Keratinocyte (primary cell): ENCODE measurements around the gene KICS2. TPM values are rescaled to one million over a fixed set of nuclear protein-coding genes. Genes with fewer than 3 reads are reported as not detected.
"Not testable (repeated sequence)": the region's sequence is repeated elsewhere in the genome, so short reads cannot be mapped to it uniquely, and the experiment has no call there.

Experiments used
- DNase-seq: peaks from one replicate; pipeline ENCODE4 v3.0.0-alpha.2; 2011; ENCODE audit warnings: low read depth, missing footprints, low spot score
- FAIRE-seq: peaks from 2 replicates; lab custom pipeline; 2011; peaks lifted over from hg19 to GRCh38; lab: Jason Lieb, UNC
- H2AFZ ChIP-seq: 2 replicates; pipeline ENCODE4 v1.6.0; 2012; ENCODE audit warnings: low read length, control low read depth, inconsistent platforms; ENCODE audit not compliant: control insufficient read depth
- H3K27ac ChIP-seq: 2 replicates; pipeline ENCODE4 v1.5.1; 2011; ENCODE audit warnings: low read length; ENCODE audit not compliant: control insufficient read depth, insufficient read depth
- H3K27me3 ChIP-seq: 3 replicates; pipeline ENCODE4 v1.6.0; 2011; ENCODE audit warnings: low read length; ENCODE audit not compliant: control insufficient read depth, insufficient read depth; ENCODE audit errors: extremely low read depth
- H3K36me3 ChIP-seq, 2 experiments: 2 replicates in 1 of 2; 3 replicates in 1 of 2; pipeline ENCODE4 v1.5.1; 2011; ENCODE audit warnings: low read length in 2 of 2, mild to moderate bottlenecking in 1 of 2; ENCODE audit not compliant: control insufficient read depth in 2 of 2, insufficient read depth in 2 of 2; ENCODE audit errors: extremely low read depth in 1 of 2
- H3K4me1 ChIP-seq: 3 replicates; pipeline ENCODE4 v1.5.1; 2011; ENCODE audit warnings: low read length; ENCODE audit not compliant: control insufficient read depth, insufficient read depth; ENCODE audit errors: extremely low read depth
- H3K4me2 ChIP-seq: 3 replicates; pipeline ENCODE4 v1.6.0; 2011; ENCODE audit warnings: low read depth, low read length; ENCODE audit not compliant: control insufficient read depth, insufficient read depth; ENCODE audit errors: extremely low read depth
- H3K4me3 ChIP-seq, 3 experiments: fragments of 200-600 bp in 1 of 3; sonication (generic) in 1 of 3; 2 replicates in 2 of 3; 3 replicates in 1 of 3; pipeline ENCODE4 v1.5.1; 2011 to 2016; ENCODE audit warnings: low read length in 3 of 3, mild to moderate bottlenecking in 3 of 3, control low read depth in 2 of 3, inconsistent platforms in 1 of 3, low read depth in 1 of 3, mixed read lengths in 1 of 3, mixed run types in 1 of 3, moderate library complexity in 1 of 3; ENCODE audit not compliant: control insufficient read depth in 2 of 3, insufficient read depth in 2 of 3; ENCODE audit errors: extremely low read depth in 1 of 3
- H3K79me2 ChIP-seq: 2 replicates; pipeline ENCODE4 v1.6.0; 2012; ENCODE audit warnings: low read length; ENCODE audit not compliant: control insufficient read depth, insufficient read depth
- H3K9ac ChIP-seq: 3 replicates; pipeline ENCODE4 v1.6.0; 2011; ENCODE audit warnings: low read length; ENCODE audit not compliant: control insufficient read depth, insufficient read depth; ENCODE audit errors: extremely low read depth
- H3K9me1 ChIP-seq: 3 replicates; pipeline ENCODE4 v1.6.0; 2011; ENCODE audit warnings: low read length; ENCODE audit not compliant: control insufficient read depth, insufficient read depth; ENCODE audit errors: extremely low read depth
- H3K9me3 ChIP-seq: 2 replicates; pipeline ENCODE4 v1.5.1; 2012; ENCODE audit warnings: low read depth, low read length; ENCODE audit not compliant: control insufficient read depth
- H4K20me1 ChIP-seq: 3 replicates; pipeline ENCODE4 v1.6.0; 2011; ENCODE audit warnings: low read length; ENCODE audit not compliant: control insufficient read depth, insufficient read depth; ENCODE audit errors: extremely low read depth
- EZH2 ChIP-seq: IDR thresholded peaks from one replicate; pipeline ENCODE4 v1.6.1; 2012; ENCODE audit warnings: inconsistent platforms, mild to moderate bottlenecking, low read length, moderate library complexity
- dilution Hi-C: fragments of 300-500 bp; cut with MboI; formaldehyde crosslinking; loops from one replicate; pipeline ENCODE4 v1.7.0; 2020; ENCODE audit warnings: low sequenced_read_pairs; ENCODE audit not compliant: extremely low pct_ligation_motif_present
- polyA plus RNA-seq, 5 experiments: library from polyadenylated mRNA; depleted of rRNA in 3 of 5; stranded (reverse) in 3 of 5; stranded (forward) in 1 of 5; unstranded in 1 of 5; fragments of >200 nt; gene quantifications; 1 replicate in 1 of 5; 2 replicates in 3 of 5; 3 replicates in 1 of 5; pipeline versions ENCODE4 v1.2.1 to v1.2.3, GENCODE V29; 2011 to 2012; ENCODE audit warnings: missing spikeins in 2 of 5, low read depth in 1 of 5, low replicate concordance in 1 of 5
- TF ChIP-seq, protein P1 (sequence below), 3 experiments: IDR thresholded peaks in 1 of 3; conservative IDR thresholded peaks in 1 of 3; optimal IDR thresholded peaks in 1 of 3; 2 replicates in 2 of 3; 3 replicates in 1 of 3; pipeline versions ENCODE3 to v1.5.1; 2011; ENCODE audit warnings: low read length in 3 of 3, mild to moderate bottlenecking in 3 of 3, moderate library complexity in 2 of 3, control low read depth in 1 of 3, inconsistent platforms in 1 of 3; ENCODE audit not compliant: insufficient read depth in 2 of 3; ENCODE audit errors: extremely low read depth in 1 of 3

The KICS2 gene
- polyA plus RNA-seq, 1 donor (not counting 4 experiments of a cell fraction or from before 2014, with no cell fraction given) = 6.2 TPM

DNA sequence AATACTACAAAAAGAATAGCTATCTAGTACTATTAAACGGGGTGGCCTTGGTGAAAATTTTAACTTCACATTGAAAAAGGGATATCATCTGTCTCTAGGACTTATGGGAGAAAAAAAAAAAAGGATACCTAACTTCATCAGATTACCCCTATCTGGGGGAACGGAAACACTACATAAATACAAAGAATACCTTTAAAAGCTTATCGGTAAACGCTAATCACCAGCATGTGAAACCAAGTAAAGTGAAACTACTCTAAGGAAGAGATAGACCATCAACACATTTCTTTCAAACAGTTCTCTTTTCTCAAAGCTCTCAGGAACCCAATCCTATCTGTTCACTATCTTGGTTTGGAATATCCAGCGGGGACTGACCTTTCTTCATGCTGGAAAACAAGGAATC, 3.5 kb downstream of the KICS2 start:
- no peak for TF ChIP-seq EZH2
- TF ChIP-seq, protein P1, sequence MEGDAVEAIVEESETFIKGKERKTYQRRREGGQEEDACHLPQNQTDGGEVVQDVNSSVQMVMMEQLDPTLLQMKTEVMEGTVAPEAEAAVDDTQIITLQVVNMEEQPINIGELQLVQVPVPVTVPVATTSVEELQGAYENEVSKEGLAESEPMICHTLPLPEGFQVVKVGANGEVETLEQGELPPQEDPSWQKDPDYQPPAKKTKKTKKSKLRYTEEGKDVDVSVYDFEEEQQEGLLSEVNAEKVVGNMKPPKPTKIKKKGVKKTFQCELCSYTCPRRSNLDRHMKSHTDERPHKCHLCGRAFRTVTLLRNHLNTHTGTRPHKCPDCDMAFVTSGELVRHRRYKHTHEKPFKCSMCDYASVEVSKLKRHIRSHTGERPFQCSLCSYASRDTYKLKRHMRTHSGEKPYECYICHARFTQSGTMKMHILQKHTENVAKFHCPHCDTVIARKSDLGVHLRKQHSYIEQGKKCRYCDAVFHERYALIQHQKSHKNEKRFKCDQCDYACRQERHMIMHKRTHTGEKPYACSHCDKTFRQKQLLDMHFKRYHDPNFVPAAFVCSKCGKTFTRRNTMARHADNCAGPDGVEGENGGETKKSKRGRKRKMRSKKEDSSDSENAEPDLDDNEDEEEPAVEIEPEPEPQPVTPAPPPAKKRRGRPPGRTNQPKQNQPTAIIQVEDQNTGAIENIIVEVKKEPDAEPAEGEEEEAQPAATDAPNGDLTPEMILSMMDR (optimal IDR thresholded peaks at IDR 0.05 in 1 of 3, IDR thresholded peaks at IDR 0.05 in 1 of 3, conservative IDR thresholded peaks at IDR 0.05 in 1 of 3; ENCODE audit: extremely low read depth in 1 of 3, insufficient read depth in 2 of 3, low read length in 3 of 3) = no peak
- DNase-seq = no peak

DNA sequence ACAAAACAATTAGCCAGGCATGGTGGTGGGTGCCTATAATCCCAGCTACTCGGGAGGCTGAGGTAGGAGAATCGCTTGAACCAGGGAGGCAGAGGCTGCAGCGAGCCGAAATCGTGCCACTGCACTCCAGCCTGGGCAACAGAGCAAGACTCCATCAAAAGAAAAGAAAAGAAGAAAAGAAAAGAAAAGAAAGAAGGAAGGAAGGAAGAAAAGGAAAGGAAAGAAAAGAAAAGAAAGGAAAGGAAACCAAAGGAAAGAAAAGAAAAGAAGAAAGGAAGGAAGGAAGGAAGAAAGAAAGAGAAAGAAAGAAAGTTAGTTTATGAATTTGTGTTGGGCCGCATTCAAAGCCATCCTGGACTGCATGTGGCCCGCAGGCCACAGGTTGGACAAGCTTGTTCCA, 4.5 kb downstream of the KICS2 start:
- H3K9ac ChIP-seq, H3K4me2 ChIP-seq, H4K20me1 ChIP-seq, H3K27me3 ChIP-seq, DNase-seq, H3K9me3 ChIP-seq, H3K9me1 ChIP-seq, FAIRE-seq, H2AFZ ChIP-seq, H3K4me3 ChIP-seq, H3K36me3 ChIP-seq, H3K27ac ChIP-seq, dilution Hi-C loops: not testable (repeated sequence)
- H3K4me1 ChIP-seq = peaks cover 16% of the 10 kb centered on the region
- H3K79me2 ChIP-seq = peaks cover 11% of the 10 kb centered on the region

More for the DNA sequence above, 3.5 kb downstream of the KICS2 start:
- Histone ChIP-seq H2AFZ (no peak overlapping the region), H3K9me1 (no peaks in the 10 kb centered on the region), H3K27ac (no peak overlapping the region), H3K9ac (no peak overlapping the region), H3K79me2 (peaks cover 11% of the 10 kb centered on the region), H3K4me2 (no peak overlapping the region), H3K4me3 (no peak overlapping the region), H4K20me1 (no peaks in the 10 kb centered on the region), H3K36me3 (peaks cover 1 to 3% of the 10 kb centered on the region in 2 experiments), H3K9me3 (no peaks in the 10 kb centered on the region), H3K27me3 (no peaks in the 10 kb centered on the region), H3K4me1 (peaks cover 16% of the 10 kb centered on the region)
- dilution Hi-C loops = no loop called here
- FAIRE-seq = no peak

DNA sequence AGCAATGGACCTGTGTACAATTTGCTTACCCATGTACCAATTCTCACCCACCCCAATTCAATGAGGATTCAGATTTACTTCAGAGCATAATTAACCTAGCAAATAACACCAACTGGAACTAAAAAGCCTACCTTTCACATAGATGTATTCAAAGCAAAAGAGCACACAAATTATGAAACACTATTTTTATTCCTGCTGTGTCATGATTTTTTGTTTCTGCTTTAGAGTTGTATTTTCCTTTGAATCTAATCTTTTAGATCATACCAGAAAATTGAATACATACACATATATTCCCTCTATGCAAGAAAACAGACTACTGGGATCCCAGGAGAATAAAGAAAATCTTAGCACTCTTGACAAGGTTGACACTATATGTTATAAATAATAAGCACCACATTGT, 5.9 kb downstream of the KICS2 start:
- Histone ChIP-seq H3K9ac (no peak overlapping the region), H3K4me3 (no peak overlapping the region), H3K4me2 (no peak overlapping the region), H3K9me1 (no peaks in the 10 kb centered on the region), H3K36me3 (peaks cover 1 to 16% of the 10 kb centered on the region in 2 experiments), H3K79me2 (peaks cover 7% of the 10 kb centered on the region), H3K27ac (no peak overlapping the region), H3K4me1 (peaks cover 11% of the 10 kb centered on the region), H4K20me1 (no peaks in the 10 kb centered on the region), H2AFZ (no peak overlapping the region), H3K27me3 (no peaks in the 10 kb centered on the region), H3K9me3 (no peaks in the 10 kb centered on the region)
- FAIRE-seq (no peak), DNase-seq (no peak)
- TF ChIP-seq, protein P1 (optimal IDR thresholded peaks at IDR 0.05 in 1 of 3, IDR thresholded peaks at IDR 0.05 in 1 of 3, conservative IDR thresholded peaks at IDR 0.05 in 1 of 3; ENCODE audit: extremely low read depth in 1 of 3, insufficient read depth in 2 of 3, low read length in 3 of 3) = no peak
- dilution Hi-C loops = no loop called here
